HG02981 (cell line): ENCODE data around the gene TRAF3.

Experiments used
- ATAC-seq: cut with Tn5 transposase; IDR thresholded peaks from one replicate; pipeline ENCODE4 v1.9.1; 2021; ENCODE audit warnings: mild to moderate bottlenecking, moderate library complexity; ENCODE audit not compliant: unreplicated experiment

TRAF3 gene

GRCh38 chr14:102905116-102906108 is 128.2 kb downstream of the TRAF3 start:
- ATAC-seq = no peak

- no peak for ATAC-seq
Observed at GRCh38 chr14:102906616-102907302, 129.5 kb downstream of the TRAF3 start.

GRCh38 chr14:102907303-102907844 is 130.1 kb downstream of the TRAF3 start:
- no peak for ATAC-seq

- no peak for ATAC-seq
Observed at GRCh38 chr14:102907980-102908730, 130.9 kb downstream of the TRAF3 start.

GRCh38 chr14:102908766-102909455 is 131.7 kb downstream of the TRAF3 start:
- no peak for ATAC-seq

GRCh38 chr14:102909462-102909861 is 132.2 kb downstream of the TRAF3 start:
- ATAC-seq = no peak

- ATAC-seq = no peak
Observed at GRCh38 chr14:102909911-102910310, 132.7 kb downstream of the TRAF3 start.

GRCh38 chr14:102910442-102910841 is 133.2 kb downstream of the TRAF3 start:
- no peak for ATAC-seq

GRCh38 chr14:102911541-102911951 is 134.3 kb downstream of the TRAF3 start:
- ATAC-seq = no peak

GRCh38 chr14:102911991-102912761 is 134.9 kb downstream of the TRAF3 start:
- no peak for ATAC-seq

GRCh38 chr14:102913341-102914211 is 136.3 kb downstream of the TRAF3 start:
- ATAC-seq = no peak

- no peak for ATAC-seq
Observed at GRCh38 chr14:102914474-102915291, 137.4 kb downstream of the TRAF3 start.

GRCh38 chr14:102915292-102916110 is 138.3 kb downstream of the TRAF3 start:
- no peak for ATAC-seq

GRCh38 chr14:102916347-102917055 is 139.3 kb downstream of the TRAF3 start:
- no peak for ATAC-seq

- no peak for ATAC-seq
Observed at GRCh38 chr14:102917056-102917385, 139.8 kb downstream of the TRAF3 start.

GRCh38 chr14:102917469-102918211 is 140.4 kb downstream of the TRAF3 start:
- ATAC-seq = no peak
